CD14-positive monocyte (primary cell): ENCODE data around the gene KRTAP5-3. TPM values are rescaled to one million over a fixed set of nuclear protein-coding genes. Genes with fewer than 3 reads are reported as not detected.

Experiments used
- DNase-seq, 3 donors: peaks; one replicate each; pipeline ENCODE4 v3.0.0-alpha.2; 2011 to 2022
- H2AFZ ChIP-seq: 2 replicates; pipeline ENCODE4 v1.6.0; 2012; ENCODE audit warnings: mild to moderate bottlenecking, low read depth, low read length, inconsistent platforms; ENCODE audit not compliant: insufficient read depth, poor library complexity, severe bottlenecking
- H3K27ac ChIP-seq, 2 donors: 1 replicate in 1 of 2; 2 replicates in 1 of 2; pipeline ENCODE4 v1.5.1; 2012 to 2013; ENCODE audit warnings: low read length in 2 of 2, control low read depth in 1 of 2, inconsistent platforms in 1 of 2, low read depth in 1 of 2, mild to moderate bottlenecking in 1 of 2
- H3K27me3 ChIP-seq, 2 donors: one replicate each; pipeline versions ENCODE4 v1.6.0 to v1.6.1; 2011 to 2013; ENCODE audit warnings: low read length in 2 of 2; ENCODE audit not compliant: control insufficient read depth in 2 of 2, insufficient read depth in 2 of 2
- H3K36me3 ChIP-seq, 2 donors: replicated peaks in 1 of 2; 1 replicate in 1 of 2; 2 replicates in 1 of 2; pipeline versions ENCODE4 v1.5.1 to v1.6.1; 2012 to 2013; ENCODE audit warnings: low read length in 2 of 2, control low read depth in 1 of 2, inconsistent platforms in 1 of 2, mild to moderate bottlenecking in 1 of 2; ENCODE audit not compliant: insufficient read depth in 2 of 2, control insufficient read depth in 1 of 2
- H3K4me1 ChIP-seq, 2 donors: 1 replicate in 1 of 2; 2 replicates in 1 of 2; pipeline versions ENCODE4 v1.5.1 to v1.6.1; 2012 to 2013; ENCODE audit warnings: low read length in 2 of 2, control low read depth in 1 of 2, inconsistent platforms in 1 of 2, mild to moderate bottlenecking in 1 of 2, moderate library complexity in 1 of 2; ENCODE audit not compliant: insufficient read depth in 2 of 2, control insufficient read depth in 1 of 2
- H3K4me2 ChIP-seq: replicated peaks from 2 replicates; pipeline ENCODE3; 2012; ENCODE audit warnings: low read length, moderate library complexity, mild to moderate bottlenecking; ENCODE audit not compliant: poor library complexity, severe bottlenecking; ENCODE audit errors: extremely low read depth
- H3K4me3 ChIP-seq, 3 experiments: fragments of 200-600 bp in 1 of 3; sonication (generic) in 1 of 3; replicated peaks in 1 of 3; 1 replicate in 2 of 3; 2 replicates in 1 of 3; pipeline ENCODE4 v1.5.1; 2011 to 2013; ENCODE audit warnings: low read length in 3 of 3, mild to moderate bottlenecking in 3 of 3, control low read depth in 2 of 3, low read depth in 2 of 3, inconsistent platforms in 1 of 3, moderate library complexity in 1 of 3
- H3K79me2 ChIP-seq: 2 replicates; pipeline ENCODE4 v1.6.0; 2012; ENCODE audit warnings: mild to moderate bottlenecking, control low read depth, inconsistent platforms, low read length, moderate library complexity; ENCODE audit not compliant: insufficient read depth
- H3K9ac ChIP-seq: 2 replicates; pipeline ENCODE4 v1.6.0; 2017; ENCODE audit warnings: low read length, mild to moderate bottlenecking; ENCODE audit not compliant: insufficient read depth, poor library complexity, severe bottlenecking
- H3K9me3 ChIP-seq, 2 donors: replicated peaks in 1 of 2; 1 replicate in 1 of 2; 2 replicates in 1 of 2; pipeline versions ENCODE4 v1.5.1 to v1.6.1; 2012 to 2013; ENCODE audit warnings: low read length in 2 of 2, control low read depth in 1 of 2; ENCODE audit not compliant: control insufficient read depth in 1 of 2, insufficient read depth in 1 of 2
- H4K20me1 ChIP-seq: 2 replicates; pipeline ENCODE4 v1.6.0; 2012; ENCODE audit warnings: mild to moderate bottlenecking, low read length, control low read depth, moderate library complexity; ENCODE audit not compliant: insufficient read depth
- H3K27ac Mint-ChIP-seq, 7 donors: one replicate each; pipeline ENCODE4 v1.8.0; 2020; ENCODE audit warnings: mild to moderate bottlenecking in 7 of 7, mixed read lengths in 7 of 7, moderate library complexity in 6 of 7, inconsistent platforms in 2 of 7
- H3K27me3 Mint-ChIP-seq, 3 donors: one replicate each; pipeline ENCODE4 v1.8.0; 2021 to 2022; ENCODE audit warnings: low read depth in 3 of 3, mild to moderate bottlenecking in 3 of 3, mixed read lengths in 3 of 3, moderate library complexity in 3 of 3, inconsistent platforms in 1 of 3
- H3K36me3 Mint-ChIP-seq, 2 donors: one replicate each; pipeline ENCODE4 v1.8.0; 2020; ENCODE audit warnings: mixed read lengths in 2 of 2, inconsistent platforms in 1 of 2, mild to moderate bottlenecking in 1 of 2
- H3K4me1 Mint-ChIP-seq: one replicate; pipeline ENCODE4 v1.8.0; 2020; ENCODE audit warnings: mild to moderate bottlenecking, mixed read lengths
- H3K4me3 Mint-ChIP-seq, 2 donors: one replicate each; pipeline ENCODE4 v1.8.0; 2020; ENCODE audit warnings: mild to moderate bottlenecking in 2 of 2, mixed read lengths in 2 of 2, moderate library complexity in 1 of 2
- H3K9me3 Mint-ChIP-seq, 7 donors: one replicate each; pipeline ENCODE4 v1.8.0; 2020 to 2022; ENCODE audit warnings: mixed read lengths in 7 of 7, mild to moderate bottlenecking in 6 of 7, moderate library complexity in 6 of 7, inconsistent platforms in 2 of 7
- WGBS: methylation state at CpG from one replicate; pipeline ENCODE4 v1.1.5; 2013; ENCODE audit warnings: missing lambda C conversion rate; ENCODE audit not compliant: insufficient coverage; 5-methylcytosine and 5-hydroxymethylcytosine counted together
- intact Hi-C, 2 donors: fragments of 100-400 bp; cut with micrococcal nuclease; formaldehyde crosslinking; loops; one replicate each; pipeline versions ENCODE4 v1.15.0 to v1.15.1; 2023
- polyA plus RNA-seq, 3 donors: library from polyadenylated mRNA; depleted of rRNA in 1 of 3; unstranded in 2 of 3; stranded (reverse) in 1 of 3; fragments of 300-500 nt in 2 of 3; fragments of >200 nt in 1 of 3; fragmentation: Illumina TruSeq in 2 of 3; gene quantifications; 1 replicate in 2 of 3; 2 replicates in 1 of 3; pipeline ENCODE4 v1.2.3, GENCODE V29; 2012 to 2021
- TF ChIP-seq, protein P1 (sequence below): fragments of 200-600 bp; IDR thresholded peaks from one replicate; pipeline ENCODE4 v1.8.0; 2022; ENCODE audit warnings: antibody characterized with exemption, mild to moderate bottlenecking

KRTAP5-3 gene
- polyA plus RNA-seq, 3 donors, result not detected

DNA sequence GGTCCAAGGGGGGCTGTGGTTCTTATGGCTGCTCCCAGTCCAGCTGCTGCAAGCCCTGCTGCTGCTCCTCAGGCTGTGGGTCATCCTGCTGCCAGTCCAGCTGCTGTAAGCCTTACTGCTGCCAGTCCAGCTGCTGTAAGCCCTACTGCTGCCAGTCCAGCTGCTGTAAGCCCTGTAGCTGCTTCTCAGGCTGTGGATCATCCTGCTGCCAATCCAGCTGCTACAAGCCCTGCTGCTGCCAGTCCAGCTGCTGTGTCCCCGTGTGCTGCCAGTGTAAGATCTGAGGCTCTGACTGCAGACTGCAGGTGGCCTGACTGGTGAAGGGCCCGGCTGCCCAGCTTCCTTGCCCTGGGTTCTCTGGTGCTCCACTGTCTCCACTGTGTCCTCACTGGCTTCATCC lies 22.0 kb upstream of the KRTAP5-3 start:
- Mint-ChIP-seq H3K4me1 (peaks cover 3% of the 10 kb centered on the region), H3K4me3 (no peak overlapping the region), H3K27me3 (peaks cover 9 to 47% (median 22%) of the 10 kb centered on the region in 3 donors), H3K27ac (no peak overlapping the region), H3K9me3 (no peaks in the 10 kb centered on the region), H3K36me3 (no peaks in the 10 kb centered on the region)
- Histone ChIP-seq H3K4me3 (no peak overlapping the region), H3K27me3 (peaks cover 0 to 10% of the 10 kb centered on the region in 2 donors), H3K4me2 (no peak overlapping the region), H3K36me3 (no peaks in the 10 kb centered on the region), H4K20me1 (no peaks in the 10 kb centered on the region), H2AFZ (no peak overlapping the region), H3K4me1 (no peaks in the 10 kb centered on the region), H3K9ac (no peak overlapping the region), H3K9me3 (no peaks in the 10 kb centered on the region), H3K27ac (no peak overlapping the region), H3K79me2 (no peaks in the 10 kb centered on the region)
- intact Hi-C loops, result no loop called here
- DNase-seq, result no peak
- TF ChIP-seq, protein P1, sequence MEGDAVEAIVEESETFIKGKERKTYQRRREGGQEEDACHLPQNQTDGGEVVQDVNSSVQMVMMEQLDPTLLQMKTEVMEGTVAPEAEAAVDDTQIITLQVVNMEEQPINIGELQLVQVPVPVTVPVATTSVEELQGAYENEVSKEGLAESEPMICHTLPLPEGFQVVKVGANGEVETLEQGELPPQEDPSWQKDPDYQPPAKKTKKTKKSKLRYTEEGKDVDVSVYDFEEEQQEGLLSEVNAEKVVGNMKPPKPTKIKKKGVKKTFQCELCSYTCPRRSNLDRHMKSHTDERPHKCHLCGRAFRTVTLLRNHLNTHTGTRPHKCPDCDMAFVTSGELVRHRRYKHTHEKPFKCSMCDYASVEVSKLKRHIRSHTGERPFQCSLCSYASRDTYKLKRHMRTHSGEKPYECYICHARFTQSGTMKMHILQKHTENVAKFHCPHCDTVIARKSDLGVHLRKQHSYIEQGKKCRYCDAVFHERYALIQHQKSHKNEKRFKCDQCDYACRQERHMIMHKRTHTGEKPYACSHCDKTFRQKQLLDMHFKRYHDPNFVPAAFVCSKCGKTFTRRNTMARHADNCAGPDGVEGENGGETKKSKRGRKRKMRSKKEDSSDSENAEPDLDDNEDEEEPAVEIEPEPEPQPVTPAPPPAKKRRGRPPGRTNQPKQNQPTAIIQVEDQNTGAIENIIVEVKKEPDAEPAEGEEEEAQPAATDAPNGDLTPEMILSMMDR, result no peak
- 78% methylated on average over 2 of the region's 2 CpGs for WGBS

DNA sequence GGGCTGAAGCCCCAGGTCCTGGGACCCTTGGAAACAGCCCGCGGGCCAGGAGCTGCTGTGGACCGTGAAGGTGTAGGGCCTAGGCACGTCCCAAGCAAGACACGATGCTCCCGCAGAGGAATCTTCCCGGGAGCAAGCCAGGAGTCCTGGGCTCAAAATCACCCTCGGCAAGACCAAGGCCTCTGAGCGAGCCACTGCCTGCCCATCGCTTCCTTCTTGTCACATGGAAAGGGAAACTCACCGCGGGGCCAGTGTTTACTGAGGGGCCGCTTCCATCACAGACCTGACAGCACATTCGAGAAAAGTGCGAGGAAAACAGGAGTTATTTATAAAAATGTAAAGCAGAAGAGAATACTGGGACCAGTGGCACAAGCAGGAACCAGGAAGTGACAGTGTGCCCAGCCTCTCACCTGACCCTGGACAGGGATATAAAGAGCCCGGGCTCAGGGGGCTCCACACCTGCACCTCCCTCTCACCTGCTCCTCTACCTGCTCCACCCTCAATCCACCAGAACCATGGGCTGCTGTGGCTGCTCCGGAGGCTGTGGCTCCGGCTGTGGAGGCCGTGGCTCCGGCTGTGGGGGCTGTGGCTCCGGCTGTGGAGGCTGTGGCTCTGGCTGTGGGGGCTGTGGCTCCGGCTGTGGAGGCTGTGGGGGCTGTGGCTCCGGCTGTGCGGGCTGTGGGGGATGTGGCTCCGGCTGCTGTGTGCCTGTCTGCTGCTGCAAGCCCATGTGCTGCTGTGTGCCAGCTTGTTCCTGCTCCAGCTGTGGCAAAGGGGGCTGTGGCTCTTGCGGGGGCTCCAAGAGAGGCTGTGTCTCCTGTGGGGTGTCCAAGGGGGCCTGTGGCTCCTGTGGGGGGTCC lies 21.3 kb upstream of the KRTAP5-3 start, which contains the start of gene KRTAP5-5:
Gene KRTAP5-5 (plus strand): TSS at position 450 of the 860 bp plus-strand sequence. CDS start 66 bp downstream, at position 516.
- intact Hi-C loops, result loop anchor here in 1 of 2 donors (1.0 kb wide), 1 partner anchor 8 kb away; no protein-coding TSS in a partner anchor
- TF ChIP-seq, protein P1, result no peak

More for the DNA sequence above, 21.3 kb upstream of the KRTAP5-3 start, which contains the start of gene KRTAP5-5:
- Histone ChIP-seq H3K9me3 (no peaks in the 10 kb centered on the region), H2AFZ (no peak within 1 kb of the TSS), H3K79me2 (no peaks in the 10 kb centered on the region), H3K4me1 (no peaks in the 10 kb centered on the region), H3K27me3 (peaks cover 0 to 10% of the 10 kb centered on the region in 2 donors), H3K36me3 (no peaks in the 10 kb centered on the region), H3K27ac (no peak within 1 kb of the TSS), H4K20me1 (no peaks in the 10 kb centered on the region), H3K9ac (no peak within 1 kb of the TSS), H3K4me2 (no peak within 1 kb of the TSS), H3K4me3 (no peak within 1 kb of the TSS)
- DNase-seq, result no peak
- peak within 1 kb of the TSS in 1 of 7 donors; percentile 39 for H3K27ac Mint-ChIP-seq
- peaks cover 10 to 47% (median 17%) of the 10 kb centered on the region in 3 donors for H3K27me3 Mint-ChIP-seq
- WGBS, result 61% methylated on average over 18 of the region's 26 CpGs
- H3K4me1 Mint-ChIP-seq, result peaks cover 3% of the 10 kb centered on the region
- H3K4me3 Mint-ChIP-seq, result peak within 1 kb of the TSS in 1 of 2 donors; percentile 37
- no peaks in the 10 kb centered on the region for H3K9me3 Mint-ChIP-seq
- H3K36me3 Mint-ChIP-seq, result no peaks in the 10 kb centered on the region
